Muscle layer of duodenum (tissue), 2 donors: ENCODE measurements around the gene TAS1R1.

Source experiments
- H3K27ac ChIP-seq: one replicate; pipeline ENCODE4 v1.7.0; 2013; ENCODE audit warnings: mild to moderate bottlenecking, low read length
- H3K27me3 ChIP-seq: one replicate; pipeline ENCODE4 v1.7.0; 2013; ENCODE audit warnings: low read depth, mild to moderate bottlenecking, control low read depth, low read length
- H3K36me3 ChIP-seq, 2 donors: one replicate each; pipeline ENCODE4 v1.7.0; 2013; ENCODE audit warnings: low read length in 2 of 2, control low read depth in 1 of 2, mild to moderate bottlenecking in 1 of 2; ENCODE audit not compliant: insufficient read depth in 2 of 2, control insufficient read depth in 1 of 2
- H3K4me1 ChIP-seq, 2 donors: one replicate each; pipeline ENCODE4 v1.7.0; 2013; ENCODE audit warnings: low read length in 2 of 2, mild to moderate bottlenecking in 2 of 2, control low read depth in 1 of 2, moderate library complexity in 1 of 2; ENCODE audit not compliant: insufficient read depth in 2 of 2, control insufficient read depth in 1 of 2
- H3K4me3 ChIP-seq, 2 donors: one replicate each; pipeline ENCODE4 v1.7.0; 2013; ENCODE audit warnings: low read length in 2 of 2, low read depth in 1 of 2, mild to moderate bottlenecking in 1 of 2
- H3K9me3 ChIP-seq, 2 donors: one replicate each; pipeline ENCODE4 v1.7.0; 2013; ENCODE audit warnings: low read length in 2 of 2, control low read depth in 1 of 2, mild to moderate bottlenecking in 1 of 2; ENCODE audit not compliant: control insufficient read depth in 1 of 2
- donor health status: healthy.

Gene TAS1R1

DNA sequence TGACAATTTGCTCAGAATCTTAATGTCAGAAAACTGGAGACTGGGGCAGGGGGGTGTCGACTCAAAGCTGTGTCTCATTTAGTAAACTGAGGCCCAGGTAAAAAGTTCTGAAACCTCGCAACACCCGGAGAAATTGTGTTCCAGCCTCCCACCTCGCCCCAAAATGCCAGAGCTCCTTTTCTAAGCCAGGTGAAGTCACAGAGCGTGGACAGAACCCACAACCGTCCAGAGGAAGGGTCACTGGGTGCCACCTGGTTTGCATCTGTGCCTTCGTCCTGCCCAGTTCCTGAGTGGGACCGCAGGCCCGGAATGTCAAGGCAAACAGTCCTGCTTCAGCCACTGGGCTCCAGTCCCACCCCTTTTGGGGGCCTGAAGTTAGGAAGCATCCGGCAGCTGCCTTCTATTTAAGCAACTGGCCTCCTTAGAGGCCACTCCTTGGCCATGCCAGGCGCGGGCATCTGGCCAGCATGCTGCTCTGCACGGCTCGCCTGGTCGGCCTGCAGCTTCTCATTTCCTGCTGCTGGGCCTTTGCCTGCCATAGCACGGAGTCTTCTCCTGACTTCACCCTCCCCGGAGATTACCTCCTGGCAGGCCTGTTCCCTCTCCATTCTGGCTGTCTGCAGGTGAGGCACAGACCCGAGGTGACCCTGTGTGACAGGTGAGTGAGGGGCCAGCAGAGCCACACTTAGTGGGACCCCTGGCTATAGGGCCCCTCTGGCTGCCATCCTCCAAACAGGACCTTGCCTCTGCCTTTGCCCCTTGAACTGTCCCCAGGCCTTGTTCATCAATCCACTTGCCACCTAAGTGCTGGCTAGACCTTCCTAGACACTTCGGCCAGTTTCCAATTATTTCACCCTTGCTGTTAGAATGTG lies at the start of gene TAS1R1:
Gene TAS1R1 (plus strand): TSS at position 401 of the 872 bp plus-strand sequence. CDS start 67 bp downstream, at position 468.
- Histone ChIP-seq H3K27ac (peak within 1 kb of the TSS; percentile 39), H3K27me3 (no peaks in the 10 kb centered on the region), H3K4me3 (peak within 1 kb of the TSS; percentile 76 to 100), H3K36me3 (peaks cover 0 to 8% of the 10 kb centered on the region in 2 donors), H3K4me1 (peaks cover 6 to 21% of the 10 kb centered on the region in 2 donors), H3K9me3 (no peaks in the 10 kb centered on the region)

DNA sequence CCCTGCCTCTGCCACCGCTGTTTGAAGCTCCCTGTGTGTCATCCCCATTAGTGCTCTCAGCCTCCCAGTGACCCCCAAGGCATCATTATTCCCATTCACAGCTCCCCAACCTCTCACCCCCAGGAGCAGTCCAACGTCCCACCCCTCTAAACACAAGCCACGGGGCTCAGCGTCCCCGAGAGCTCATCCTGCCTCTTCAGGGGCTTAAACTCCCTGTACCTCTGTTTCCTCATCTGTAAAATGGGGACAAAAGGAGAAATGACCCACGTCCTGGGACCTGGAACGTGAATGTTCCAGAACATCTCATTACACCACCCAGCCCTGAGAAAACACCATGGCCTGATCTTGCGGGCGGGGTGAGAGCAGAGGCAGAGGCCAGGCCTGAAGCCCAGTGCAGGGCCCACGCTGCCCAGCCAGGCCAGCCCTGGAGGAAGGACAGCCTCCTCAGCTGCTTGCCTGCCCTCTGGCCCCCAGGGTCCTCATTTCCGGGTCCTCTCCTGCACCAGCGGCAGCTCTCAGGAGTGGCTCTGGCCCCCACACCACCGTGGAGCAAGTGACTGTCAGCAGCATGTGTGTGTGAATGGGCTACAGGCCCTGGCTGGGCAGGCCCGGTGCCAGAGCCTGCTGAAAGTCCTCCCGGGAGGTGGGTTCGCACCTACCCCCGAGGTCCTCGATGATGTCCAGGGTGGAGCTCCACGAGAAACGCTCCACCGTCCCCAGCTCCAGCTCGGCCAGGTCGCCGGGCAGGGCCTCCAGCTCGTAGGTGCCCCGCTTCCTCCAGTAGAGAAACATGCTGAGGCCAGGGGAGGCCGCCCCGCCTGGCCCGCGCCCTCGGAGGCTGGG lies 49.5 kb upstream of the TAS1R1 start:
- Histone ChIP-seq H3K27ac (no peak overlapping the region), H3K4me3 (no peak overlapping the region), H3K4me1 (peaks cover 0 to 10% of the 10 kb centered on the region in 2 donors), H3K9me3 (no peaks in the 10 kb centered on the region), H3K36me3 (no peaks in the 10 kb centered on the region), H3K27me3 (no peaks in the 10 kb centered on the region)

DNA sequence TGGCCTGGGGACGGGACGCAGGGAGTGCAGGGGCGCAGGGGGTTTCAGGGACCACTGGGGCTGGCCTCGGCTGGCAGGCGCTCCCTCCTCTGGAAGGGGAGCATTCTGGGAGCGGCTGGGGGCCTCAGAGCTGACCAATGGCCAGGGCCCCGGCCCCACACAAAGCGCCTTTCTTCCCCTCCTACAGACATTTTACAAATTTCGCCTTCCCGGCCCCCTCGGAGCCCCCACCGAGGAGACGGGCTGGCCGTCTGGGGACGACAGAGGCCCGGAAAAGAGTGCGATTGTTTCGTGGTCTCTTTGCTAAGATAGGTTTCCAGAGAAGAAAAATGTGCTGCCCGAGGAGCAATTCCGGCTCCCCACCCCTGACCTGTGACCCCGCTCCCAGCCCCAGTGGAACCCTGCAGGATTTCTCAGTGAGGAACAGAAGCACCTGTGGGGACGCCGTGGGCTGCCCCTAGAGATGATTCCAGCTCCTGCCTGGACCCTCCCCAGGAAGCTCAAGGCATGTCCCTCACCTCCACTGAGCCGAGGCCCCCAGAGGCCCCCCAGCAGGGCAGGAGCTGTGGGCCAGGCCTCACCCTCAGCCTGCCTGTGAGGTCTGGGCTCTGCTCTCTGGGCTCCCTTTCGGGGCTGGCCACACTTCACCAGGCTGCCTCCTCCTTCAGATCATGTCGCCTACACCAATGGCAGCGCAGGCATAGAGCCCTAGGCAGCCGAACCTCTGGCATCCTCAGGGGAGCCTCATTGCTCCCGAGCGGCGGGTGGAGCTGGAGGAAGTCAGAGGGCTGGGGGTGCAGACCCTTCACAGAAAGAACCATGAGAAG lies 48.7 kb upstream of the TAS1R1 start:
- Histone ChIP-seq H3K9me3 (no peaks in the 10 kb centered on the region), H3K27me3 (no peaks in the 10 kb centered on the region), H3K4me1 (peaks cover 0 to 10% of the 10 kb centered on the region in 2 donors), H3K36me3 (no peaks in the 10 kb centered on the region), H3K4me3 (no peak overlapping the region), H3K27ac (no peak overlapping the region)

DNA sequence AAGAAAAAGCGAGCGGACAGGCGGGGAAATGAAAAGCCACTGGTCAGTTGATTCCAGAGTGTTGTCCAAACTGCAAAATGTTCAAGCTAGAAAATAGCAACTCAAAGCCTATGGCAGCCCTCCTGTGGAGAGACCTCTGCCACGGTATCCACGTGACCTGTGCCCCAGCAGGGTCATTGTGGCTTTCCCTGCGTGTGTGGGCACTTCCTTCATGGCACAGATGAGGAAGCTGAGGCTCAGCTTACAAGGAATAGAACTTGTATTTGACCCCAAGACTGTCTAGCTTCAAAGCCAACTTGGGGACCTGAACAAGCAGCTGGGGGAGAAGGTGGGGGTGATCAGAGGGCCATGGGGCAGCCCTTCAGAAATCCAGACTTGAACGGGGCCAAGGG lies 48.1 kb upstream of the TAS1R1 start:
- no peaks in the 10 kb centered on the region for H3K27me3 ChIP-seq
- H3K27ac ChIP-seq, result no peak overlapping the region
- no peaks in the 10 kb centered on the region for H3K36me3 ChIP-seq
- H3K4me1 ChIP-seq, result peaks cover 0 to 6% of the 10 kb centered on the region in 2 donors
- H3K9me3 ChIP-seq, result no peaks in the 10 kb centered on the region
- H3K4me3 ChIP-seq, result no peak overlapping the region

DNA sequence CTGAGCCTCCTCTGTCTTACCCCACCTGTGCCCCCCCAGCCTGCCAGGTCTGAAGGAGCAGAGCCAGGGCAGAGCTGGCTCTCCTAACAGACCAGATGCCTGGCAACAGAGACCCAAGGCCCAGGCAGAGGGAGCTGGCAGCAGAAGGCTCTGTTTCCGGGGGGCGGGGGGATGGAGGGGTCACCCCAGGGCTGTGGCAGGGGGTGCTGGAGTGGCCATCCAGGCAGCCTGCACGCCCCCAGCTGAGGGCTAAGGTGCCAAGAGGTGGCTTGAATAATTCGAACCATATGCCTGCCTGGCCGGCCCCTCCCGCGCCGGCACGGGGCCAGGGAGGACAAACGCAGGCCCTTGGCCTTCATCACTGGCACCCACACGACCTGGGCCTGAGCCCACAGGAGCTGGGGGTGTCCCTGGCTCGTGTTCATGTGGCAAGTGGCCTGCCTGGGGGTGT lies 47.6 kb upstream of the TAS1R1 start:
- Histone ChIP-seq H3K27me3 (no peaks in the 10 kb centered on the region), H3K4me1 (peaks cover 0 to 2% of the 10 kb centered on the region in 2 donors), H3K36me3 (no peaks in the 10 kb centered on the region), H3K4me3 (no peak overlapping the region), H3K9me3 (no peaks in the 10 kb centered on the region), H3K27ac (no peak overlapping the region)

DNA sequence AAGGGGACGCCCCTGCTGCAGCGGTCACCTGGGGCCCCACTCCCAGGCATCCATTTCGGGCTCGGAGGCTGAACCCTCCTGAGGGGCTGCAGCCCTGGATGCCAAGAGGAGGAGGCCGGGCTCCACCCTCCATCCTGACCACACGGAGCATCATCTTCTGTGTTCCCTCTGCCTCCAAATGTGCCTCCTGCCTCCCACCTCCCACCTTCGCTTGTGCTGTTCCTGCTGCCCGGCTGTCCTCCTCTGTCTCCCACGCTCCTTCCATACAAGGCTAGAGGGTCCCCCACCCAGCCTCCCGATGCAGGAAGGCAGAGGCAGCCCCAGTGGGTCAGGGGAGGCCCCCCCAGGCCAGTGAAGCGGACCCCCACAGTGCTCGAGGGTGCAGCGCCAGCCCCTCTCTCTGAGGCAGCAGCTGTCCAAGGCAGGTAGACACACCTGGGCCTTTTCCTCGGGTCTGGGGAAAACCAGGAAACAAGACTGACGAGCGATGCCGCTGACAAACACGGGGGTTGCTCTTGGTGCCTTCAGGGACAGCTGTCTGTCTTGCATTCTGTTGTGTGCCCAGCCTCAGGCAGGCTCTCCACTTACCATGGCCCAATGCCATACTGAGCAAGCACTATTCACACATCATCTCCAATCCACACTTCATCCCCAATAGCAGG lies 46.8 kb upstream of the TAS1R1 start:
- Histone ChIP-seq H3K9me3 (no peaks in the 10 kb centered on the region), H3K4me1 (no peaks in the 10 kb centered on the region), H3K27me3 (no peaks in the 10 kb centered on the region), H3K4me3 (no peak overlapping the region), H3K27ac (no peak overlapping the region), H3K36me3 (no peaks in the 10 kb centered on the region)

DNA sequence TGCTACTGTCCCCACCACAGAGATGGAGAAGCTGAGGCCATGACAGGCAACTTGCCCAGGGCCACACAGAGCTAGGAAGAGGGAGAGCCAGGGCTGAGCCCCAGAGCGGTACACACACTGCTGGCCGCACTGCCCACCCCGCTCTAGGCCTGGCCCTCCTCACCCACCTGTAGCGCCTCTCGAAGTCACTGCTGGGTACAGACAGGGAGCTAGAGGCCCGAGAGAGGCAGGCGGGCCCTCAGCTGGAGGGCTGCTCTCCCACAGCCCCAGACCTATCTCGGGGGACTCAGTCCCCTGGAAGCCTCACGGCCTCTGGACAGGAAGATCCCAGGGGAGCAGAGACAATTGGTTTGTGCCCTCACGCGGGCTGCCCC lies 46.3 kb upstream of the TAS1R1 start:
- Histone ChIP-seq H3K4me1 (no peaks in the 10 kb centered on the region), H3K27ac (no peak overlapping the region), H3K4me3 (no peak overlapping the region), H3K27me3 (no peaks in the 10 kb centered on the region), H3K36me3 (no peaks in the 10 kb centered on the region), H3K9me3 (no peaks in the 10 kb centered on the region)

DNA sequence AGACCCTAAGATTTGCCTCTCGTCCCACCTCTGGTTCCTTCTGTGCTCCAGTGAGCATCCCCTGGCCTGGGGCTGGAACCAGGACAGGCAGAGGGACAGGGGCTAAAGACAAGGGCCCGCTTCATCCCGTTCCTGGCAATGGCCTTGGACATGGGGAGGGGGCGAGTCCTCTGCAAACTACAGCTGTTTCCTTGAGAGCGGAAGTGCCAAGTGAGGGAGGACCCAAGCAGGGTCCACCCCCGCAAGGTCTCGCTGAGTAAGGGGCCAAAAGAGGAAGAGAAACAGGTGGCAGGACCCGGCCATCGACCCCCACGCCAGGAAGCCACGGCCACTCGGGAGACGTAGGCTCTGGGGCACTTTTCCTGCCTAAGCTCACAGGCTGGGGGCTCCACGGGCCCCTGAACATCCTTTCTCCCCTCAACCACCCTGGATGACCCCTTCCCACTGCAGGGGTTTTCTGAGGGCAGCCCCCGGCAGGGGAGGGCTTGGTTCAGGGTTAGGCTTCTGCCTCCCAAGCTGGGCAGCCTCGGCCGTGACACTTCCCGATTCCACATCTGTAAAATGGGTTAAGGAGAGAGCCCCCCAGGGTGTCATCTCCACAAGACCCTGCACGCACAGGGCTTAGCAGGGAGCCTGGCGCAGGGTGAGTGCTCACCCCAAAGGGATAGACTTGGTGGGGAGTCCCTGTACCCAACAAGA lies 45.7 kb upstream of the TAS1R1 start:
- Histone ChIP-seq H3K9me3 (no peaks in the 10 kb centered on the region), H3K4me3 (no peak overlapping the region), H3K4me1 (no peaks in the 10 kb centered on the region), H3K27me3 (no peaks in the 10 kb centered on the region), H3K27ac (no peak overlapping the region), H3K36me3 (no peaks in the 10 kb centered on the region)

DNA sequence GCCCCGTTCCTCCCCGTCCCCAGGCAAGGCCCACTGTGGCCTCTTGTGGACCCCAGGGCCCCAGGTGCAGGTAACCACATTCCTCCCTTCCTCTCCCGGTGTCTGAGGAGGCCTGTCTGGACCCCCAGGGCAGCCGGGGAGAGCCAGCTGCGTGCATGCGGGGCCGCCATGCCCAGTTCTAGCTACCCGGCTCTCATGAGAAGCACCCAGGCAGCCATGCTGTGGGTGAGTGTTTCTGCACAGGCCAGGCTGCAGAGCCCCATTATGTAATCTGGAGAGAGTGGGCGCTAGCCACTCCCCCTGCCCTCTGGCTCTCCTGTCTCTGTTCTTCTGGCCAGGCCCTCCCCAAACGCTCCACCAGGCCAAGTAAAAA lies 45.2 kb upstream of the TAS1R1 start:
- Histone ChIP-seq H3K9me3 (no peaks in the 10 kb centered on the region), H3K27me3 (no peaks in the 10 kb centered on the region), H3K4me1 (no peaks in the 10 kb centered on the region), H3K36me3 (no peaks in the 10 kb centered on the region), H3K4me3 (no peak overlapping the region), H3K27ac (no peak overlapping the region)

DNA sequence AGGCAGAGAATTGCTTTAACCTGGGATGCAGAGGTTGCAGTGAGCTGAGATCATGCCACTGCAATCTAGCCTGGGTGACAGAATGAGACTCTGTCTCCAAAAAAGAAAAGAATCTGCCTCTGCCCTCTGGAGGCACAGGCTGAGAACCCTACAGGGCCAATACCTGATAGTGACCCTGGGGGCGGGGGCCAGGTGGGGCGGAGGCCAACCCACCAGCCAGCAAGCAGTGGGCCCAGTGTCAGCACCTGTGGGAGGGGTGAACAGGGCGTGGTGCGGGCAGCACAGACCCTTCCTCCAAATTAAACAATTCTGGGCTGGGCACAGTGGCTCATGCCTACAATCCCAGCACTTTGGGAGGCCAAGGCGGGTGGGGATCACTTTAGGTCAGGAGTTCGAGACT lies 44.6 kb upstream of the TAS1R1 start:
- no peak overlapping the region for H3K4me3 ChIP-seq
- no peaks in the 10 kb centered on the region for H3K27me3 ChIP-seq
- no peaks in the 10 kb centered on the region for H3K9me3 ChIP-seq
- H3K36me3 ChIP-seq, result no peaks in the 10 kb centered on the region
- H3K4me1 ChIP-seq, result no peaks in the 10 kb centered on the region
- H3K27ac ChIP-seq, result no peak overlapping the region
